Skeletal muscle tissue (tissue), 4 donors: ENCODE measurements around the gene TNS1. TPM values are rescaled to one million over a fixed set of nuclear protein-coding genes. Genes with fewer than 3 reads are reported as not detected.
"Not testable (repeated sequence)": the region's sequence is repeated elsewhere in the genome, so short reads cannot be mapped to it uniquely, and the experiment has no call there.

Source experiments
- H3K27ac ChIP-seq: one replicate; pipeline ENCODE4 v1.7.0; 2013; ENCODE audit warnings: mild to moderate bottlenecking, low read depth, low read length, inconsistent platforms
- H3K27me3 ChIP-seq, 3 donors: one replicate each; pipeline ENCODE4 v1.7.0; 2013; ENCODE audit warnings: low read length in 3 of 3; ENCODE audit not compliant: control insufficient read depth in 3 of 3, insufficient read depth in 3 of 3
- H3K36me3 ChIP-seq, 3 donors: one replicate each; pipeline ENCODE4 v1.7.0; 2013; ENCODE audit warnings: low read length in 3 of 3; ENCODE audit not compliant: control insufficient read depth in 3 of 3, insufficient read depth in 3 of 3
- H3K4me1 ChIP-seq, 3 donors: one replicate each; pipeline ENCODE4 v1.7.0; 2013; ENCODE audit warnings: low read length in 3 of 3, mild to moderate bottlenecking in 3 of 3; ENCODE audit not compliant: control insufficient read depth in 3 of 3, insufficient read depth in 3 of 3
- H3K4me3 ChIP-seq, 3 donors: one replicate each; pipeline ENCODE4 v1.7.0; 2013; ENCODE audit warnings: low read length in 3 of 3
- H3K9ac ChIP-seq, 3 donors: one replicate each; pipeline ENCODE4 v1.7.0; 2013; ENCODE audit warnings: low read length in 3 of 3, mild to moderate bottlenecking in 3 of 3, moderate library complexity in 2 of 3, low read depth in 1 of 3
- H3K9me3 ChIP-seq, 3 donors: one replicate each; pipeline ENCODE4 v1.7.0; 2013; ENCODE audit warnings: low read length in 3 of 3; ENCODE audit not compliant: control insufficient read depth in 3 of 3
- total RNA-seq: library from RNA; depleted of rRNA; stranded (reverse); fragments of >200 nt; gene quantifications from one replicate; pipeline ENCODE4 v1.2.3, GENCODE V29; 2014
- donor health status: Osteomylitis.

The TNS1 gene
- total RNA-seq, result 73.1 TPM

DNA sequence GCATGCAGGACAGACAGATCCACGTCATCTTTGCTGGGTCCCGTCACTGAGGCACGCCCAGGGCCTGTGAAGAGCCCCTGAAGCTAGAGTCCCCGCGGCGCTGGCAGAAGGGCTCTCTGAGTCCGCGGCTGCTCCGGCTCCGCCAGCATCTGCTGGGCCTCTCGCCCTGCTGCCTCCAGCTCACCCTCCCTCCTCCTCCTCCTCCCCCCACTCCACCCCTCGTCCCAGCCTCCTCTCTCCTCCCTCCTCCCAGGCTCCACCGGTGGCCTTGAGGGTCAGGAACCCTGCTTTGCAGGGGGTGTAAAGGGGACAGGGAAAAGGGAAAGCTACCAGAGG is at the start of gene TNS1:
TNS1 (minus strand) TSS at position 151 of the 336 bp plus-strand sequence; CDS start at position 28, 123 bp downstream.
- Histone ChIP-seq H3K4me1 (peaks cover 19 to 39% (median 35%) of the 10 kb centered on the region in 3 donors), H3K9ac (peak within 1 kb of the TSS; percentile 23 to 61 (median 57)), H3K9me3 (no peaks in the 10 kb centered on the region)

DNA sequence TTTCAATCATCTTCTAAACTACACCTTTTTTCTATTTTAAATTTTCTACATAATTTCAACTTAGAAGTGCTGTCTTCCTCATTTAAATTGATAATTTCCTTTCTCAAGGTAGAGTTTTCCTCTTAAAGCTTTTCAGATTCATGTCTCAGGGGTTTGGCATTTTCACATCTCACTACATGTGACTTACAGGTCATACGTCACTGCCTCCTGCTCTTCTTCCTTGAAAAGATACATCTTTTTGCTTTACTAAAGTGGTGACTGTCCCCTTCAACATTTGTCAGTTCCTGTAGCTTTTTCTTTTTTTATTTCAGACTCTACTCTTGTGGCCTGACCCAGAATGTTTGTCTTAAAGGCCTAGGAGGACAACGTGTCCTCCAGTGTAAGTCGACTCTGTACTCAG is 49.1 kb upstream of the TNS1 start:
- no peaks in the 10 kb centered on the region for H3K27me3 ChIP-seq
- no peaks in the 10 kb centered on the region for H3K36me3 ChIP-seq
- H3K4me1 ChIP-seq, result no peaks in the 10 kb centered on the region
- no peak overlapping the region for H3K4me3 ChIP-seq
- no peaks in the 10 kb centered on the region for H3K9me3 ChIP-seq
- no peak overlapping the region for H3K9ac ChIP-seq
- no peak overlapping the region for H3K27ac ChIP-seq

More for the DNA sequence above, at the start of gene TNS1:
- Histone ChIP-seq H3K27me3 (no peaks in the 10 kb centered on the region), H3K4me3 (peak within 1 kb of the TSS in 2 of 3 donors; percentile 48 to 49), H3K27ac (peak within 1 kb of the TSS; percentile 54), H3K36me3 (peaks cover 0 to 3% (median 0%) of the 10 kb centered on the region in 3 donors)

DNA sequence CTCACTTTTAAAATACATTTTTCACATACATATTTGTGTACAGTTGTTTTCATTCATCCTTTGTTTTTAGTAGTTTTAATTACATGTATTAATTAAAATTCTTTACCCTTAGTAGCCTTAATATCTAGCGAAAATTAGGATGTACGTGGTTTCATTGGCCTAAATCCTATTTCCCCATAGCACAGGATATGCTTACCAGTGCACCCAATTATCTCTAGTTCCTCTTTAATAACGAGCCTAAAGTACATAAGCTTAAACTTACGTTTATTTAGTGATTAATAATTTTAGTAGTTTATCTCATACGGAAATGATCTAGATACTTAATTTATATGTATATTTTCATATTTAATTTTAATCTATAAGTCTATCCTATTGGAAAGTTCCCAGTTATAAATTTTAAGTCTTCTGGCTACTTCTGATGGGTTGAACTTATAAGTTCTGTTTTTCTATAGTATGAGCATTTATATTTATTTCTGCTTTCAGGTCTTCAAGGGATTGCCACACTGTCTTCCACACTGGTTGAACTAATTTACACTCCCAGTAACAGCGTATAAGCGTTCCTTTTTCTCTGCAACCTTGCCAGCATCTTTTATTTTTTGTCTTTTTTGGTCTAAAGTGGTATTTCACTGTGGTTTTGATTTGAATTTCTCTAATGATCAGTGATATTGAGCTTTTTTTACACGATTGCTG is 44.9 kb upstream of the TNS1 start:
- H3K36me3 ChIP-seq, result no peaks in the 10 kb centered on the region
- H3K4me3 ChIP-seq, result no peak overlapping the region
- no peaks in the 10 kb centered on the region for H3K9me3 ChIP-seq
- H3K9ac ChIP-seq, result no peak overlapping the region
- H3K27ac ChIP-seq, result no peak overlapping the region
- H3K27me3 ChIP-seq, result peaks cover 0 to 5% (median 0%) of the 10 kb centered on the region in 3 donors
- H3K4me1 ChIP-seq, result no peaks in the 10 kb centered on the region

DNA sequence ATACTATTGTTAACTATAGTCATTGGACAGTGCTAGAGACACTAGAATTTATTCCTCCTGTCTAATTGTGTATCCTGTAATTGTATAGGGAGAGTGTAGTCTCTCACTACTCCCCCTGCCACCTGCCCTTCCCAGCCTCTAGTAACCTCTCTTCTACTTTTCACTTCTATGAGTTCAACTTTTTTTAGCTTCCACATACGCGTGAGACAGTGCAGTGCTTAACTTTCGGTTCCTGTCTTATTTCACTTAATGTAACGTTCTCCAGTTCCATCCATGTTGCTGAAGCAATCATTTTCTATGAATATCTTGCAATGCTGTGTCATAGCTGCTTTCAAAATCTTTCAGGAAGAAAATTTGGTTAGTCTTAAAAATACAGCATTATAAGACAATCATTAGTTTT is 43.4 kb upstream of the TNS1 start:
- H3K36me3 ChIP-seq, result no peaks in the 10 kb centered on the region
- no peaks in the 10 kb centered on the region for H3K9me3 ChIP-seq
- no peak overlapping the region for H3K4me3 ChIP-seq
- H3K9ac ChIP-seq, result no peak overlapping the region
- H3K4me1 ChIP-seq, result no peaks in the 10 kb centered on the region
- H3K27me3 ChIP-seq, result peaks cover 0 to 5% (median 0%) of the 10 kb centered on the region in 3 donors
- H3K27ac ChIP-seq, result peak overlapping the region; percentile 54

DNA sequence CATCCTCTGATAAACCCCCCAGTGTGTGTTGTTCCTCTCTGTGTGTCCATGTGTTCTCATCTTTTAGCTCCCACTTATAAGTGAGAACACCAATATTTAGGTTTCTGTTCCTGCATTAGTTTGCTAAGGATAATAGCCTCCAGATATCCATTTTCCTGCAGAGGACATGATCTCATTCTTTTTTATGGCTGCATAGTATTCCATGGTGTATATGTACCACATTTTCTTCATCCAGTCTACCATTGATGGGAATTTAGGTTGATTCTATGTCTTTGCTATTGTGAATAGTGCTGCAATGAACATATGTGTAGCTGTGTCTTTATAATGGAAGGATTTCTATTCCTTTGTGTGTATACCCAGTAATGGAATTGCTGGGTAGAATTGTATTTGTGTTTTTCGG is 41.8 kb upstream of the TNS1 start:
- H3K27ac ChIP-seq, H3K4me1 ChIP-seq, H3K36me3 ChIP-seq, H3K9ac ChIP-seq, H3K9me3 ChIP-seq, H3K4me3 ChIP-seq, H3K27me3 ChIP-seq: not testable (repeated sequence)

GRCh38 chr2:218043701-218044109 is 40.9 kb upstream of the TNS1 start:
- peaks cover 0 to 11% (median 8%) of the 10 kb centered on the region in 3 donors for H3K4me1 ChIP-seq
- no peak overlapping the region for H3K4me3 ChIP-seq
- no peaks in the 10 kb centered on the region for H3K36me3 ChIP-seq
- peaks cover 0 to 5% (median 0%) of the 10 kb centered on the region in 3 donors for H3K27me3 ChIP-seq
- H3K27ac ChIP-seq, result no peak overlapping the region
- H3K9ac ChIP-seq, result no peak overlapping the region
- H3K9me3 ChIP-seq, result no peaks in the 10 kb centered on the region

DNA sequence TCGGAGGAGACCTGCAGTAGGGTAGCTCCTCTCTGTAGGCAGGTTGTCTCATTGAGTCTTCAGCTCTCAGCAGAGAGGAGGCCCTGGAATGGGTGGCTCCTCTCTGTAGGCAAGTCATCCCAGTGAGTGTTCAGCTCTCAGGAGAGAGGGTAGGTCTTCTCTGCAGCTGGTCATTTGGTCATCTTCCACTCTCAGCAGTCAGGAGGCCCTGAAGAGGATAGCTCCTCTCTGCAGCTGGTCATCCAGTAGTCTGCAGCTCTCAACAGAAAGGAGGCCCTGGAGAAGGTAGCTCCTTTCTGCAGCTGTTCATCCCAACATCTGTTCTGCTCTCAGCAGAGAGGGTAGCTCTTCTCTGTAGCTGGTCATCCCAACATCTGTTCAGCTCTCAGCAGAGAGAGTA is 40.3 kb upstream of the TNS1 start:
- Histone ChIP-seq H3K4me3 (no peak overlapping the region), H3K27ac (no peak overlapping the region), H3K9me3 (no peaks in the 10 kb centered on the region), H3K36me3 (no peaks in the 10 kb centered on the region), H3K27me3 (peaks cover 0 to 5% (median 0%) of the 10 kb centered on the region in 3 donors), H3K9ac (no peak overlapping the region), H3K4me1 (peaks cover 0 to 12% (median 9%) of the 10 kb centered on the region in 3 donors)

- Histone ChIP-seq H3K4me3 (no peak overlapping the region), H3K27ac (no peak overlapping the region), H3K4me1 (peaks cover 0 to 12% (median 9%) of the 10 kb centered on the region in 3 donors), H3K9ac (no peak overlapping the region), H3K27me3 (peaks cover 0 to 5% (median 0%) of the 10 kb centered on the region in 3 donors), H3K9me3 (no peaks in the 10 kb centered on the region), H3K36me3 (no peaks in the 10 kb centered on the region)
Measured at GRCh38 chr2:218041302-218042168, 38.7 kb upstream of the TNS1 start.

DNA sequence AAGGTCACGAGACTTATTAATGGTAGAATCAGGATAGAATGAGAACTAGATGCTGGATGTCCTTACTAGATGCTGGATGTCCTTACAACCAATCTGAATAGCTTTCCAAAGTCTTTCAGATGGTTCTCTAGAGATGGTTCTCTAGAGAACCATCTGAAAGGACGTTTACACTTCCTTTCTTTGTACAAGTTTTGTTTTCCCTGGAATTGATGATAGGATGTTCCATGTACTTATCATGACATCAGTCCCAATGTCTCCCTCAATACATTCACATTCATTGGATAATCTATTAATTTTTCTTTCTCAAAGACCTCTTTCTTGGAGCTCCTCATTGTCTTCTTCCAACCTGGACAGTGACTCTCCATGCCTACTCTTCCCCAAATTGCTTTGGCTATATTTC is 38.1 kb upstream of the TNS1 start:
- H3K27ac ChIP-seq, result no peak overlapping the region
- peaks cover 0 to 12% (median 9%) of the 10 kb centered on the region in 3 donors for H3K4me1 ChIP-seq
- H3K9ac ChIP-seq, result no peak overlapping the region
- no peaks in the 10 kb centered on the region for H3K36me3 ChIP-seq
- no peak overlapping the region for H3K4me3 ChIP-seq
- peaks cover 0 to 5% (median 0%) of the 10 kb centered on the region in 3 donors for H3K27me3 ChIP-seq
- no peaks in the 10 kb centered on the region for H3K9me3 ChIP-seq

DNA sequence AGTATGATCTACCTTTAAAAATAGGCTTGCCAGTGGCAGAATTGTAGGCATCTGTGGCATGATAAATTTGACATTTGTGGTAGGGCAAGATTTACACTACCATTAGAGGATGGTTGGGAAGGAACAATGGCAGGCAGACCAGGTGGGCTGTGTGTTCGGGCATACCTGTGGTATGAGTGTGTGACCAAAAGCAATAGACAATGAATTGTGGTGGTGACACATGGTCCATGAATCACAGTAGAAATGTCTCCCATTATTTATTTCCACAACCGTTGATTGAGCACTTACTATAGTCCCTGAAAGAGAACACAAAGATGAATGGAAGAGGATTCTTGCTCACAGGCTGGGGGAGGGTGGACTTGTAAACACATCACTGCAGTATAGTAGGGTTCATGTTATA is 36.4 kb upstream of the TNS1 start:
- peaks cover 5 to 25% (median 17%) of the 10 kb centered on the region in 3 donors for H3K4me1 ChIP-seq
- H3K27me3 ChIP-seq, result peaks cover 0 to 6% (median 0%) of the 10 kb centered on the region in 3 donors
- no peak overlapping the region for H3K27ac ChIP-seq
- no peak overlapping the region for H3K9ac ChIP-seq
- H3K9me3 ChIP-seq, result no peaks in the 10 kb centered on the region
- no peak overlapping the region for H3K4me3 ChIP-seq
- H3K36me3 ChIP-seq, result no peaks in the 10 kb centered on the region
